ENCODE data around the gene METTL23.
"Not testable (repeated sequence)": the region's sequence is repeated elsewhere in the genome, so short reads cannot be mapped to it uniquely, and the experiment has no call there.

METTL23 gene

GRCh38 chr17:76735586-76736348, 9.1 kb downstream of the METTL23 start:
- peak; percentile 73 for DNase-seq

- DNase-seq = peak; percentile 75
Observed at GRCh38 chr17:76736349-76737081, 9.9 kb downstream of the METTL23 start.

GRCh38 chr17:76737082-76737675, 10.5 kb downstream of the METTL23 start, which contains the start of gene SRSF2:
SRSF2 (minus strand) TSS chr17:76737331; CDS start chr17:76737160, 171 bp downstream.
- peak; percentile 99 for DNase-seq

GRCh38 chr17:76737676-76738467, 11.2 kb downstream of the METTL23 start, which contains the start of gene MFSD11:
MFSD11 (plus strand) TSS chr17:76738119; CDS start chr17:76738353, 234 bp downstream.
- DNase-seq = peak; percentile 96

- peak; percentile 63 for DNase-seq
Observed at GRCh38 chr17:76738468-76738850, 11.8 kb downstream of the METTL23 start.

GRCh38 chr17:76739568-76740115, 13.0 kb downstream of the METTL23 start:
- DNase-seq = not testable (repeated sequence)

- DNase-seq = no peak
Observed at GRCh38 chr17:76740329-76741118, 13.9 kb downstream of the METTL23 start.

GRCh38 chr17:76742958-76743357, 16.3 kb downstream of the METTL23 start:
- no peak for DNase-seq

- no peak for DNase-seq
Observed at GRCh38 chr17:76744747-76745146, 18.1 kb downstream of the METTL23 start.

- not testable (repeated sequence) for DNase-seq
Observed at GRCh38 chr17:76745785-76746184, 19.1 kb downstream of the METTL23 start.

GRCh38 chr17:76747716-76748363, 21.2 kb downstream of the METTL23 start:
- no peak for DNase-seq

- DNase-seq = no peak
Observed at GRCh38 chr17:76748657-76749056, 22.0 kb downstream of the METTL23 start.

GRCh38 chr17:76751416-76751993, 24.9 kb downstream of the METTL23 start:
- DNase-seq = no peak

GRCh38 chr17:76752006-76752405, 25.4 kb downstream of the METTL23 start:
- no peak for DNase-seq

- peak; percentile 47 for DNase-seq
Observed at GRCh38 chr17:76753061-76753961, 26.7 kb downstream of the METTL23 start.

- no peak for DNase-seq
Observed at GRCh38 chr17:76755285-76755684, 28.6 kb downstream of the METTL23 start.

- no peak for DNase-seq
Observed at GRCh38 chr17:76757256-76757655, 30.6 kb downstream of the METTL23 start.

GRCh38 chr17:76758570-76758969, 31.9 kb downstream of the METTL23 start:
- no peak for DNase-seq

- peak; percentile 63 for DNase-seq
Observed at GRCh38 chr17:76772842-76773525, 46.3 kb downstream of the METTL23 start.
